ENCODE data around the gene KRTCAP2.
"Not testable (repeated sequence)": the region's sequence is repeated elsewhere in the genome, so short reads cannot be mapped to it uniquely, and the experiment has no call there.

Gene KRTCAP2

GRCh38 chr1:155167166-155168104, 5.7 kb downstream of the KRTCAP2 start:
- peak; percentile 71 for DNase-seq

GRCh38 chr1:155166471-155167165, 6.5 kb downstream of the KRTCAP2 start:
- no peak for DNase-seq

GRCh38 chr1:155166051-155166470, 7.0 kb downstream of the KRTCAP2 start:
- DNase-seq, result no peak

- not testable (repeated sequence) for DNase-seq
Observed at GRCh38 chr1:155164625-155165024, 8.5 kb downstream of the KRTCAP2 start.

- not testable (repeated sequence) for DNase-seq
Observed at GRCh38 chr1:155163785-155164184, 9.3 kb downstream of the KRTCAP2 start.

GRCh38 chr1:155162631-155163030, 10.5 kb downstream of the KRTCAP2 start:
- not testable (repeated sequence) for DNase-seq

GRCh38 chr1:155160128-155160527, 13.0 kb downstream of the KRTCAP2 start:
- DNase-seq, result no peak

- DNase-seq, result no peak
Observed at GRCh38 chr1:155158991-155159390, 14.1 kb downstream of the KRTCAP2 start.

- DNase-seq, result not testable (repeated sequence)
Observed at GRCh38 chr1:155155996-155156643, 17.0 kb downstream of the KRTCAP2 start.

GRCh38 chr1:155145491-155145890, 27.6 kb downstream of the KRTCAP2 start:
- no peak for DNase-seq

- no peak for DNase-seq
Observed at GRCh38 chr1:155141749-155142148, 31.4 kb downstream of the KRTCAP2 start.

- no peak for DNase-seq
Observed at GRCh38 chr1:155140630-155140953, 32.5 kb downstream of the KRTCAP2 start.

GRCh38 chr1:155139895-155140629, 33.0 kb downstream of the KRTCAP2 start, which contains the start of gene DPM3:
TSS of gene DPM3 (minus strand) at chr1:155140531. CDS start at chr1:155140240, 291 bp downstream.
- peak; percentile 79 for DNase-seq

GRCh38 chr1:155137154-155137949, 35.8 kb downstream of the KRTCAP2 start:
- no peak for DNase-seq

GRCh38 chr1:155136748-155137147, 36.4 kb downstream of the KRTCAP2 start:
- DNase-seq, result peak; percentile 10

GRCh38 chr1:155135415-155136028, 37.6 kb downstream of the KRTCAP2 start, which contains the start of gene SLC50A1:
TSS of gene SLC50A1 (plus strand) at chr1:155135852. CDS start at chr1:155135912, 60 bp downstream.
- peak; percentile 87 for DNase-seq

GRCh38 chr1:155134880-155135414, 38.2 kb downstream of the KRTCAP2 start:
- DNase-seq, result peak; percentile 10

- no peak for DNase-seq
Observed at GRCh38 chr1:155134322-155134721, 38.8 kb downstream of the KRTCAP2 start.

GRCh38 chr1:155133799-155134281, 39.3 kb downstream of the KRTCAP2 start:
- no peak for DNase-seq

GRCh38 chr1:155131856-155132255, 41.2 kb downstream of the KRTCAP2 start:
- DNase-seq, result no peak

GRCh38 chr1:155131285-155131684, 41.8 kb downstream of the KRTCAP2 start:
- DNase-seq, result no peak

Measured in activated effector memory CD4-positive, alpha-beta T cell treated with Interleukin-2 at 50 U/mL for 16 hours (primary cell).